SU-DHL-6 (cell line): Measurements from ENCODE around the gene MAD2L1.

Source experiments
- CTCF ChIP-seq: fragments of 200-600 bp; sonication (generic); IDR thresholded peaks from one replicate; pipeline ENCODE4 v1.5.1; 2017; ENCODE audit warnings: antibody characterized with exemption, mild to moderate bottlenecking, low read length, moderate library complexity; ENCODE audit not compliant: insufficient read depth, poor library complexity, severe bottlenecking
- EZH2phosphoT487 ChIP-seq: fragments of 200-600 bp; sonication (generic), shearing (Covaris generic); conservative IDR thresholded peaks from 2 replicates; pipeline ENCODE4 v1.6.1; 2018; ENCODE audit warnings: mild to moderate bottlenecking, antibody characterized with exemption, low read length, moderate library complexity, mixed read lengths

- TF ChIP-seq CTCF (no peak), EZH2phosphoT487 (no peak)
Observed at GRCh38 chr4:120066517-120067340, at the start of gene MAD2L1.
